GM21723 (cell line): ENCODE data around the gene BCAS3.

Experiments used
- ATAC-seq: cut with Tn5 transposase; IDR thresholded peaks from one replicate; pipeline ENCODE4 v1.9.1; 2021; ENCODE audit warnings: mild to moderate bottlenecking, moderate library complexity; ENCODE audit not compliant: unreplicated experiment

BCAS3 gene

GRCh38 chr17:61267847-61268246 is 590.2 kb downstream of the BCAS3 start:
- ATAC-seq = no peak

- no peak for ATAC-seq
Observed at GRCh38 chr17:61275395-61275794, 597.7 kb downstream of the BCAS3 start.

- no peak for ATAC-seq
Observed at GRCh38 chr17:61276806-61277205, 599.2 kb downstream of the BCAS3 start.

- no peak for ATAC-seq
Observed at GRCh38 chr17:61279476-61280145, 602.0 kb downstream of the BCAS3 start.

- ATAC-seq = no peak
Observed at GRCh38 chr17:61280338-61280737, 602.7 kb downstream of the BCAS3 start.

- no peak for ATAC-seq
Observed at GRCh38 chr17:61280851-61281250, 603.2 kb downstream of the BCAS3 start.

GRCh38 chr17:61282377-61282776 is 604.7 kb downstream of the BCAS3 start:
- ATAC-seq = no peak

- no peak for ATAC-seq
Observed at GRCh38 chr17:61283043-61283442, 605.4 kb downstream of the BCAS3 start.

- no peak for ATAC-seq
Observed at GRCh38 chr17:61284174-61284573, 606.5 kb downstream of the BCAS3 start.

- ATAC-seq = no peak
Observed at GRCh38 chr17:61284746-61285145, 607.1 kb downstream of the BCAS3 start.

GRCh38 chr17:61285526-61286320 is 608.1 kb downstream of the BCAS3 start:
- no peak for ATAC-seq

GRCh38 chr17:61286449-61286848 is 608.8 kb downstream of the BCAS3 start:
- no peak for ATAC-seq

- no peak for ATAC-seq
Observed at GRCh38 chr17:61289408-61290385, 612.0 kb downstream of the BCAS3 start.

GRCh38 chr17:61291451-61292285 is 614.0 kb downstream of the BCAS3 start:
- ATAC-seq = no peak

- ATAC-seq = no peak
Observed at GRCh38 chr17:61294286-61294685, 616.6 kb downstream of the BCAS3 start.

- ATAC-seq = no peak
Observed at GRCh38 chr17:61294777-61295176, 617.1 kb downstream of the BCAS3 start.

GRCh38 chr17:61296058-61296457 is 618.4 kb downstream of the BCAS3 start:
- no peak for ATAC-seq

GRCh38 chr17:61299517-61300513 is 622.2 kb downstream of the BCAS3 start:
- ATAC-seq = no peak
